Effector memory CD4-positive, alpha-beta T cell (primary cell): ENCODE data around the gene EFCAB12.
A peak's percentile ranks its signal among the peaks of the same experiment; 100 is the strongest.
"Not testable (repeated sequence)": the region's sequence is repeated elsewhere in the genome, so short reads cannot be mapped to it uniquely, and the experiment has no call there.

Source experiments
- DNase-seq, 3 donors: peaks; one replicate each; pipeline ENCODE4 v3.0.0-alpha.2; 2020
- H3K27ac ChIP-seq: 2 replicates; pipeline ENCODE4 v1.7.0; 2013; ENCODE audit warnings: mild to moderate bottlenecking, low read length, moderate library complexity; ENCODE audit not compliant: insufficient read depth, poor library complexity, severe bottlenecking
- H3K27me3 ChIP-seq: replicated peaks from 2 replicates; pipeline ENCODE4 v1.7.0; 2013; ENCODE audit warnings: mild to moderate bottlenecking, low read length; ENCODE audit not compliant: insufficient read depth, control insufficient read depth, poor library complexity, severe bottlenecking
- H3K36me3 ChIP-seq: 2 replicates; pipeline ENCODE4 v1.7.0; 2013; ENCODE audit warnings: mild to moderate bottlenecking, low read length, moderate library complexity; ENCODE audit not compliant: control insufficient read depth, insufficient read depth
- H3K4me1 ChIP-seq: 2 replicates; pipeline ENCODE4 v1.7.0; 2013; ENCODE audit warnings: low read length, mild to moderate bottlenecking; ENCODE audit not compliant: control insufficient read depth, insufficient read depth, poor library complexity, severe bottlenecking
- H3K4me3 ChIP-seq: 2 replicates; pipeline ENCODE4 v1.7.0; 2013; ENCODE audit warnings: low read length, low read depth, mild to moderate bottlenecking; ENCODE audit not compliant: insufficient read depth, poor library complexity, severe bottlenecking
- H3K9me3 ChIP-seq: 2 replicates; pipeline ENCODE4 v1.7.0; 2013; ENCODE audit warnings: mild to moderate bottlenecking, low read length, moderate library complexity; ENCODE audit not compliant: control insufficient read depth

The EFCAB12 gene

GRCh38 chr3:129389572-129389937 lies 38.9 kb downstream of the EFCAB12 start:
- DNase-seq, result no peak
- Histone ChIP-seq H3K27ac (no peak overlapping the region), H3K4me1 (no peaks in the 10 kb centered on the region), H3K4me3 (no peak overlapping the region), H3K9me3 (no peaks in the 10 kb centered on the region), H3K36me3 (peaks cover 28% of the 10 kb centered on the region), H3K27me3 (no peaks in the 10 kb centered on the region)

- DNase-seq, H3K4me1 ChIP-seq, H3K9me3 ChIP-seq, H3K27ac ChIP-seq, H3K4me3 ChIP-seq, H3K27me3 ChIP-seq: not testable (repeated sequence)
- H3K36me3 ChIP-seq, result peaks cover 28% of the 10 kb centered on the region
Observed at GRCh38 chr3:129388791-129389571, 39.5 kb downstream of the EFCAB12 start.

GRCh38 chr3:129387487-129387886 lies 40.9 kb downstream of the EFCAB12 start:
- no peaks in the 10 kb centered on the region for H3K9me3 ChIP-seq
- no peak for DNase-seq
- no peaks in the 10 kb centered on the region for H3K27me3 ChIP-seq
- H3K36me3 ChIP-seq, result peaks cover 21% of the 10 kb centered on the region
- no peak overlapping the region for H3K27ac ChIP-seq
- H3K4me1 ChIP-seq, result no peaks in the 10 kb centered on the region
- H3K4me3 ChIP-seq, result no peak overlapping the region

GRCh38 chr3:129386984-129387383 lies 41.5 kb downstream of the EFCAB12 start:
- H3K4me3 ChIP-seq, result no peak overlapping the region

GRCh38 chr3:129385507-129385906 lies 42.9 kb downstream of the EFCAB12 start:
- H3K36me3 ChIP-seq, H3K4me1 ChIP-seq, DNase-seq, H3K27ac ChIP-seq, H3K27me3 ChIP-seq, H3K9me3 ChIP-seq, H3K4me3 ChIP-seq: not testable (repeated sequence)

More at GRCh38 chr3:129386984-129387383, 41.5 kb downstream of the EFCAB12 start:
- Histone ChIP-seq H3K27me3 (no peaks in the 10 kb centered on the region), H3K4me1 (no peaks in the 10 kb centered on the region), H3K36me3 (peaks cover 21% of the 10 kb centered on the region), H3K27ac (no peak overlapping the region), H3K9me3 (no peaks in the 10 kb centered on the region)
- no peak for DNase-seq

- Histone ChIP-seq H3K27me3 (no peaks in the 10 kb centered on the region), H3K36me3 (peaks cover 6% of the 10 kb centered on the region), H3K4me3 (no peak overlapping the region), H3K9me3 (no peaks in the 10 kb centered on the region), H3K4me1 (no peaks in the 10 kb centered on the region), H3K27ac (no peak overlapping the region)
- DNase-seq, result no peak
Observed at GRCh38 chr3:129384594-129385323, 43.7 kb downstream of the EFCAB12 start.

- not testable (repeated sequence) for H3K4me1 ChIP-seq, H3K27me3 ChIP-seq, H3K27ac ChIP-seq, H3K9me3 ChIP-seq, H3K4me3 ChIP-seq, H3K36me3 ChIP-seq, DNase-seq
Observed at GRCh38 chr3:129384103-129384502, 44.3 kb downstream of the EFCAB12 start.

- Histone ChIP-seq H3K9me3 (no peaks in the 10 kb centered on the region), H3K4me3 (no peak overlapping the region), H3K27ac (no peak overlapping the region), H3K36me3 (peaks cover 4% of the 10 kb centered on the region), H3K4me1 (no peaks in the 10 kb centered on the region), H3K27me3 (no peaks in the 10 kb centered on the region)
- peak in 1 of 3 donors; percentile 3 for DNase-seq
Observed at GRCh38 chr3:129383292-129383860, 45.1 kb downstream of the EFCAB12 start.

- H3K27ac ChIP-seq, result no peak overlapping the region
- no peaks in the 10 kb centered on the region for H3K27me3 ChIP-seq
- no peak for DNase-seq
- no peaks in the 10 kb centered on the region for H3K4me1 ChIP-seq
- H3K4me3 ChIP-seq, result no peak overlapping the region
- H3K9me3 ChIP-seq, result no peaks in the 10 kb centered on the region
- H3K36me3 ChIP-seq, result no peaks in the 10 kb centered on the region
Observed at GRCh38 chr3:129382366-129382765, 46.1 kb downstream of the EFCAB12 start.
